ENCODE measurements around the gene PPARG.

PPARG gene

GRCh38 chr3:12345584-12346494 is 57.0 kb downstream of the PPARG start:
- DNase-seq = no peak

GRCh38 chr3:12347301-12347700 is 58.4 kb downstream of the PPARG start:
- DNase-seq = no peak

GRCh38 chr3:12349895-12350811 is 61.3 kb downstream of the PPARG start:
- DNase-seq = no peak

GRCh38 chr3:12351145-12351544 is 62.3 kb downstream of the PPARG start:
- no peak for DNase-seq

GRCh38 chr3:12352253-12352652 is 63.4 kb downstream of the PPARG start:
- DNase-seq = no peak

- no peak for DNase-seq
Measured at GRCh38 chr3:12352755-12353154, 63.9 kb downstream of the PPARG start.

GRCh38 chr3:12353796-12354525 is 65.1 kb downstream of the PPARG start:
- DNase-seq = no peak

GRCh38 chr3:12356175-12356574 is 67.3 kb downstream of the PPARG start:
- no peak for DNase-seq

GRCh38 chr3:12356996-12357395 is 68.1 kb downstream of the PPARG start:
- DNase-seq = no peak

- DNase-seq = no peak
Measured at GRCh38 chr3:12357456-12357855, 68.6 kb downstream of the PPARG start.

- DNase-seq = no peak
Measured at GRCh38 chr3:12363397-12364195, 74.7 kb downstream of the PPARG start.

- no peak for DNase-seq
Measured at GRCh38 chr3:12367346-12367745, 78.5 kb downstream of the PPARG start.

GRCh38 chr3:12369029-12369428 is 80.2 kb downstream of the PPARG start:
- no peak for DNase-seq

- no peak for DNase-seq
Measured at GRCh38 chr3:12369598-12369997, 80.7 kb downstream of the PPARG start.

- DNase-seq = no peak
Measured at GRCh38 chr3:12370758-12371157, 81.9 kb downstream of the PPARG start.

GRCh38 chr3:12371525-12372140 is 82.8 kb downstream of the PPARG start:
- no peak for DNase-seq

GRCh38 chr3:12372741-12373280 is 83.9 kb downstream of the PPARG start:
- DNase-seq = no peak

- no peak for DNase-seq
Measured at GRCh38 chr3:12375572-12375971, 86.7 kb downstream of the PPARG start.

- no peak for DNase-seq
Measured at GRCh38 chr3:12379640-12380429, 91.0 kb downstream of the PPARG start.

- DNase-seq = no peak
Measured at GRCh38 chr3:12380461-12380860, 91.6 kb downstream of the PPARG start.

- DNase-seq = no peak
Measured at GRCh38 chr3:12381199-12381598, 92.3 kb downstream of the PPARG start.
